Measurements from ENCODE around the gene CASTOR1. TPM values are rescaled to one million over a fixed set of nuclear protein-coding genes. Genes with fewer than 3 reads are reported as not detected.
A peak's percentile ranks its signal among the peaks of the same experiment; 100 is the strongest.

CASTOR1 gene
- total RNA-seq, 1 donor from 2014 or later, result 55.9 TPM

DNA sequence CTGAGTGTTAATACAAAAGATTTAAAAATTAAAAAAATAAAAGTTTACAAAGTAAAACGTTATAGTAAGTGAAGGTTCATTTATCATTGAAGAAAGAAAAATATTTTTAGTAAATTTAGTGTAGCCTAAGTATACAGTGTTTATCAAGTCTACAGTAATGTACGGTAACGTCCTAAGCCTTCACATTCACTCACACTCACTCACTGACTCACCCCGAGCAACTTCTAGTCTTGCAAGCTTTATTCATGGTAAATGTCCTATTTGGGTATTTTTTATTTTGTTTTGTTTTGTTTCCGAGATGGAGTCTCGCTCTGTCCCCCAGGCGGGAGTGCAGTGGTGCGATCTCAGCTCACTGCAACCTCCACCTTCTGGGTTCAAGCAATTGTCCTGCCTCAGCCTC is 8.8 kb downstream of the CASTOR1 start:
- DNase-seq (ENCODE audit: low spot score in 2 of 2), result no peak
- peaks cover 14 to 25% of the 10 kb centered on the region in 2 donors for H3K36me3 ChIP-seq
- TF ChIP-seq, protein P1, sequence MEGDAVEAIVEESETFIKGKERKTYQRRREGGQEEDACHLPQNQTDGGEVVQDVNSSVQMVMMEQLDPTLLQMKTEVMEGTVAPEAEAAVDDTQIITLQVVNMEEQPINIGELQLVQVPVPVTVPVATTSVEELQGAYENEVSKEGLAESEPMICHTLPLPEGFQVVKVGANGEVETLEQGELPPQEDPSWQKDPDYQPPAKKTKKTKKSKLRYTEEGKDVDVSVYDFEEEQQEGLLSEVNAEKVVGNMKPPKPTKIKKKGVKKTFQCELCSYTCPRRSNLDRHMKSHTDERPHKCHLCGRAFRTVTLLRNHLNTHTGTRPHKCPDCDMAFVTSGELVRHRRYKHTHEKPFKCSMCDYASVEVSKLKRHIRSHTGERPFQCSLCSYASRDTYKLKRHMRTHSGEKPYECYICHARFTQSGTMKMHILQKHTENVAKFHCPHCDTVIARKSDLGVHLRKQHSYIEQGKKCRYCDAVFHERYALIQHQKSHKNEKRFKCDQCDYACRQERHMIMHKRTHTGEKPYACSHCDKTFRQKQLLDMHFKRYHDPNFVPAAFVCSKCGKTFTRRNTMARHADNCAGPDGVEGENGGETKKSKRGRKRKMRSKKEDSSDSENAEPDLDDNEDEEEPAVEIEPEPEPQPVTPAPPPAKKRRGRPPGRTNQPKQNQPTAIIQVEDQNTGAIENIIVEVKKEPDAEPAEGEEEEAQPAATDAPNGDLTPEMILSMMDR (IDR thresholded peaks at IDR 0.05), result no peak

DNA sequence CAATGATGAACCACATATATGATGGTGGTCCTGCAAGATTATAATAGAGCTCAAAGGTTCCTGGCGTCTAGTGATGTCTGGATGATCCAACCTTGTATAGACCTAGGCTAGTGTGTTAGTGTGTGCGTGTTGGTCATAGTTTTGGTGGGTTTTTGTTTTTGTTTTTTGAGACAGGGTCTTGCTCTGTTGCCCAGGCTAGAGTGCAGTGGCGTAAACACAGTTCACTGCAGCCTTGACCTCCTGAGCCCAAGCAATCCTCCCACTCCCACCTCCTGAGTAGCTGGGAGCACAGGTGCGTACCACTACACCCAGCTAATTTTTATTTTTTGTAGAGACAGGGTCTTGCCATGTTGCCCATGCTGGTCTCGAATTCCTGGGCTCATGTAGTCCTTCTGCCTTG is 9.4 kb downstream of the CASTOR1 start:
- peaks cover 7 to 13% of the 10 kb centered on the region in 2 donors for H3K4me1 ChIP-seq
- H3K27me3 ChIP-seq, result no peaks in the 10 kb centered on the region
- no peak overlapping the region for H3K4me3 ChIP-seq
- H3K27ac ChIP-seq, result no peak overlapping the region
- DNase-seq (ENCODE audit: low spot score in 2 of 2), result no peak
- H3K36me3 ChIP-seq, result peaks cover 8 to 20% of the 10 kb centered on the region in 2 donors
- no peaks in the 10 kb centered on the region for H3K9me3 ChIP-seq
- TF ChIP-seq, protein P1 (IDR thresholded peaks at IDR 0.05), result no peak
- intact Hi-C loops (cut with DNase I), result no loop called here

More for the DNA sequence above, 8.8 kb downstream of the CASTOR1 start:
- H3K4me3 ChIP-seq, result no peak overlapping the region
- no peaks in the 10 kb centered on the region for H3K27me3 ChIP-seq
- no peaks in the 10 kb centered on the region for H3K9me3 ChIP-seq
- H3K4me1 ChIP-seq, result peaks cover 7 to 13% of the 10 kb centered on the region in 2 donors
- intact Hi-C loops (cut with DNase I), result no loop called here
- no peak overlapping the region for H3K27ac ChIP-seq

DNA sequence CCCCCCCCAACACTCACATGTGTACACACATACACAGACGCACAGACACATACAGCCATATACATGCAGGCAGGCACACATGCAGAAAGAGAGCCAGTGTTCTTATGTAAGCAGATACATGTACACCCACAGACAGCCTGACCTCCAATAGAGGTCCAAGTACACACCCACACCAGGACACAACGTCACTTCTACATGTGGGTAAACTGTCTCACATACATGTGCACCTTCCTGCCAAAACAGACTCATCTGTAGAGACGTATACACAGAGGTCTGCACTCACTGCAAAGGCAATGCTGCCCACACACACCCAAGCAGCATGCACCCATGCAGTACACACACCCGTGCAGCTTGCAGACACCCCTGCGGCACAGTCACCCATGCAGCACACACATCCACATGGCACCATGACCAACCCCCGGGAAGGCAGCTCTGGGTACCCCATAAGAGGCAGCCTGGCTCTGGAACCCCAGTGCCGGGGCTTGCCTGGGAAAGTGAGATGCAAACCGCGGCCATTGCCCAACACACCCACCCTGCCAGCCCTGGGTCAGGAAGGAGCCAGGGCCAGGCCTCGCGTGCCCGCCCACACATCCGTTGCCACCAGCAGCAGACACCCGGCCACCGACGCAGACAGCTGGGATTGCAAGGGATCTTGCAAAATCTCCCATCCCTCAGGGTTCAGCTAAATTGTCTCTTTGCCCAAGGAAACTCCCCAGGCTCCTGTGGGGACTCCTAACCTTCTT is 10.1 kb downstream of the CASTOR1 start:
- H3K36me3 ChIP-seq, result peaks cover 3 to 13% of the 10 kb centered on the region in 2 donors
- peaks cover 7 to 13% of the 10 kb centered on the region in 2 donors for H3K4me1 ChIP-seq
- H3K27me3 ChIP-seq, result no peaks in the 10 kb centered on the region
- no peak overlapping the region for H3K4me3 ChIP-seq
- H3K9me3 ChIP-seq, result no peaks in the 10 kb centered on the region
- H3K27ac ChIP-seq, result no peak overlapping the region
- intact Hi-C loops (cut with DNase I), result no loop called here
- TF ChIP-seq, protein P1 (IDR thresholded peaks at IDR 0.05), result no peak
- DNase-seq (ENCODE audit: low spot score in 2 of 2), result peak in 1 of 2 donors; percentile 80

DNA sequence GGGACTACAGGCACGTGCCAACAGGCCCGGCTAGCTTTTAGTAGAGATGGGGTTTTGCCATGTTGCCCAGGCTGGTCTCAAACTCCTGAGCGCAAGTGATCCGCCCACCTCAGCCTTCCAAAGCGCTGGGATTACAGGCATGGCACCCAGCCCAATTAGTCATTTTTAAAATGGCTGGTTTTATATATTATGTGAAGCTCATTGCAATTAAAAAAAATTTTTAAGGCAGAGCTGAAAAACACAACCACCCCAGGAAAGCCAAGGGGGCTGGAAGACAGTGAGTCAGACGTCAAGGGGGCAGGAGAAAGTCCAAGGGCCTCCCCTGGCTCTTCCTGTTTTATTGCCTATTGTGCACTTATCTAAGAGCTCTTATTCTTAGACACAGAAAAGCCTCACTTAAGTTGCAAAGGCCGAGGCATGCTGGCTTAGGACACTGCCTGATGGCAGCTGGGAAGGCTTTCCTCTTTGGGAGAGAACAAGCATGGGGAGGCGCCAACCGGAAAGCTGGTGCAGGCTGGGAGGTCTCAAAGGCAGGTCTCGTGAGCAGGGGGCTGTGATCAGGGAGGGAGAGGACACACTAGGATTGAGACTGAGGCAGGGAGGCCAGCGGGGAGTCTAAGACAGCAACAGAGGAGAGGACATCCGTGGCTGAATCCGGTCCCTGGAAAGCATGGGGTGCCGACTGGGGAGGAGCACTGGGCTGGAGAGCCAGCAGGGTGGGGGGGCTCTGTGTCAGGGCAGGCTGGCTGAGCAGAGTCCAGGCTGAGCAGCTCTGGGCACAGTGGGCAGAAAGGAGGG is 11.6 kb downstream of the CASTOR1 start:
- Histone ChIP-seq H3K4me1 (peaks cover 7 to 13% of the 10 kb centered on the region in 2 donors), H3K9me3 (no peaks in the 10 kb centered on the region), H3K27me3 (no peaks in the 10 kb centered on the region), H3K4me3 (peak overlapping the region in 1 of 2 donors; percentile 22), H3K27ac (peak overlapping the region; percentile 70 to 77), H3K36me3 (peaks cover 0 to 3% of the 10 kb centered on the region in 2 donors)
- intact Hi-C loops (cut with DNase I), result no loop called here
- no peak for DNase-seq (ENCODE audit: low spot score in 2 of 2)
- TF ChIP-seq, protein P1 (IDR thresholded peaks at IDR 0.05), result no peak

DNA sequence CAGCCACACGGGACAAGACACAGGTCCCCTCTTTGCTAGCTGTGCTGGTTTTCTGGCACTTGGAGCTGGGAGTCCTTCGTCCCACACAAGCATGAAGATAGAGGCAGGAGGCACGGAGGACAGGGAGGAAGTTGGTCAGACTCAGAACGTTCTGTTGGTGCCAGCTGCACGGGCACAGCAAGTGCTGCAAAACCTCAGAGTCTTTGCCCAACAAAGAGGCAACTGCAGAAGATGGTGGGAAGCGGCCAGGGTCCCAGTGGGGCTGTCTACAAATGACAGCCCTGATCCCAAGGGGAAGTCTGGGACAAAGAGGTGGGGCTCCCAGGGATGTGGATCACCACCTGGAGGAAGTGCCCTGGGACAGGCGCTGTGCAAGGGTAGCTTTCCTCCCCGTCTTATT is 13.3 kb downstream of the CASTOR1 start:
- H3K36me3 ChIP-seq, result no peaks in the 10 kb centered on the region
- DNase-seq (ENCODE audit: low spot score in 2 of 2), result no peak
- TF ChIP-seq, protein P1 (IDR thresholded peaks at IDR 0.05), result no peak
- no peaks in the 10 kb centered on the region for H3K9me3 ChIP-seq
- H3K27ac ChIP-seq, result no peak overlapping the region
- intact Hi-C loops (cut with DNase I), result no loop called here
- H3K27me3 ChIP-seq, result no peaks in the 10 kb centered on the region
- no peak overlapping the region for H3K4me3 ChIP-seq
- H3K4me1 ChIP-seq, result peaks cover 7 to 13% of the 10 kb centered on the region in 2 donors
